ENCODE data around the gene USB1.

DNA sequence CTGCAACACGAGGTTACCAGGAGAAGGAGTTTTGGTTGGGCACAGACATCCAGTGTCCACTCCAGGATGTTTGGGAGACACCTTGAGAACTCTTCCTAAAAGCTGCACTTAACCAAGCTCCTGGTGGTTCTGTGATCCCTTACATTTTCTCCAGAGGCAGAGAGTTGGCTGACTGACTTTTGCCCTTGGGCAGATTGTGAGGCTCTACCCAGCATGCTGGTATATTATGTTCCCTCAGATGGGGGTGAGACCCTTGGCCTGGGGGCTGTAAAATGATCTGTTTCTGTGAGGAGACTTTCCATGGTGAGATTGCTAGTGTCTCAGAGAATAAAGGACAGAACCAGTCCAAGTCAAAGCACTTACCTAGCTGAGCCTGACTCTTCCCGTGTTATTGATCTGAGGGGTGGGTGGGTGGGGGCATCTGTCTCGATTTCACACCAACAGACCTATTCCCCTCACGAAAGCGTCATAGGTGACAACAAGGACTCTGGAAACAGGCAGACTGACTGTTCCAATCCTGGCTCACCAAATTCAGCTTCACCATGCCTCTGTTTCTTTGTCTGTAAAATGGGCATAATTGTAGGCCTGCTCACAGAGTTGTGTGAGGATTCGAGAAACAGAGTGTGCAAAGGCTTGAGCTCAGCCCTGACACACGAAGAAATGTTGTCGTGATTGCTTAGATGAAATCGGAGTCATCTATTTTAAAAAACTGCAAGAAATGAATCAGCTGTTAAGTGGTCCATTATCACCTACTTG, 12.2 kb downstream of the USB1 start:
- TF ChIP-seq EZH2 (IDR thresholded peaks at IDR 0.05; ENCODE audit: insufficient read depth, low read length), result no peak
- TF ChIP-seq, protein P1, sequence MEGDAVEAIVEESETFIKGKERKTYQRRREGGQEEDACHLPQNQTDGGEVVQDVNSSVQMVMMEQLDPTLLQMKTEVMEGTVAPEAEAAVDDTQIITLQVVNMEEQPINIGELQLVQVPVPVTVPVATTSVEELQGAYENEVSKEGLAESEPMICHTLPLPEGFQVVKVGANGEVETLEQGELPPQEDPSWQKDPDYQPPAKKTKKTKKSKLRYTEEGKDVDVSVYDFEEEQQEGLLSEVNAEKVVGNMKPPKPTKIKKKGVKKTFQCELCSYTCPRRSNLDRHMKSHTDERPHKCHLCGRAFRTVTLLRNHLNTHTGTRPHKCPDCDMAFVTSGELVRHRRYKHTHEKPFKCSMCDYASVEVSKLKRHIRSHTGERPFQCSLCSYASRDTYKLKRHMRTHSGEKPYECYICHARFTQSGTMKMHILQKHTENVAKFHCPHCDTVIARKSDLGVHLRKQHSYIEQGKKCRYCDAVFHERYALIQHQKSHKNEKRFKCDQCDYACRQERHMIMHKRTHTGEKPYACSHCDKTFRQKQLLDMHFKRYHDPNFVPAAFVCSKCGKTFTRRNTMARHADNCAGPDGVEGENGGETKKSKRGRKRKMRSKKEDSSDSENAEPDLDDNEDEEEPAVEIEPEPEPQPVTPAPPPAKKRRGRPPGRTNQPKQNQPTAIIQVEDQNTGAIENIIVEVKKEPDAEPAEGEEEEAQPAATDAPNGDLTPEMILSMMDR (IDR thresholded peaks at IDR 0.05; ENCODE audit: insufficient read depth, low read depth, low read length), result no peak

All from astrocyte (in vitro differentiated cells and primary cell).